GM12878 (cell line): ENCODE results near the gene SIRT7. TPM values are rescaled to one million over a fixed set of nuclear protein-coding genes. Genes with fewer than 3 reads are reported as not detected.

Source experiments
- ASH2L ChIP-seq: fragments of 300-600, 200-600 bp; sonication (generic); IDR thresholded peaks from 2 replicates; pipeline ENCODE4 v1.6.1; 2017; ENCODE audit warnings: low read depth, mild to moderate bottlenecking, borderline replicate concordance
- CBX3 ChIP-seq: fragments of 200-600 bp; sonication (generic); IDR thresholded peaks from 2 replicates; pipeline ENCODE4 v1.6.1; 2016; ENCODE audit warnings: low read depth, borderline replicate concordance
- EED ChIP-seq: sonication (generic); IDR thresholded peaks from 2 replicates; pipeline ENCODE4 v1.6.1; 2016; ENCODE audit warnings: antibody characterized with exemption, low read depth
- EGR1 ChIP-seq, 2 experiments: IDR thresholded peaks; 1 replicate in 1 of 2; 2 replicates in 1 of 2; pipeline ENCODE4 v1.6.1; 2011 to 2012; ENCODE audit warnings: low read depth in 2 of 2, low read length in 2 of 2, borderline replicate concordance in 1 of 2, mild to moderate bottlenecking in 1 of 2, moderate library complexity in 1 of 2
- EP300 ChIP-seq, 2 experiments: fragments of 150-350 bp in 1 of 2; IDR thresholded peaks; 2 replicates each; pipeline ENCODE4 v1.6.1; 2011 to 2012; ENCODE audit warnings: low read depth in 2 of 2, low read length in 2 of 2, borderline replicate concordance in 1 of 2, improper control_type of control experiment in 1 of 2, inconsistent platforms in 1 of 2; ENCODE audit not compliant: control insufficient read depth in 1 of 2
- EZH2 ChIP-seq: IDR thresholded peaks from 2 replicates; pipeline ENCODE4 v1.6.1; 2012; ENCODE audit warnings: low read depth, mild to moderate bottlenecking, control low read depth, inconsistent platforms, low read length, borderline replicate concordance; ENCODE audit not compliant: control insufficient read depth
- HDAC6 ChIP-seq: fragments of 200-600 bp; sonication (generic); IDR thresholded peaks from one replicate; pipeline ENCODE4 v1.8.0; 2017; ENCODE audit warnings: antibody characterized with exemption; ENCODE audit not compliant: unreplicated experiment
- MTA3 ChIP-seq: IDR thresholded peaks from 2 replicates; pipeline ENCODE4 v1.6.1; 2012; ENCODE audit warnings: low read length, inconsistent platforms, borderline replicate concordance
- NFIC ChIP-seq: IDR thresholded peaks from 2 replicates; pipeline ENCODE4 v1.6.1; 2012; ENCODE audit warnings: low read depth, mild to moderate bottlenecking, inconsistent platforms, low read length, moderate library complexity
- NFYB ChIP-seq: IDR thresholded peaks from 2 replicates; pipeline ENCODE4 v1.6.1; 2011; ENCODE audit warnings: low read depth, mild to moderate bottlenecking, low read length, improper control_type of control experiment, moderate library complexity; ENCODE audit not compliant: insufficient read depth
- NR2F1 ChIP-seq: fragments of 450-650 bp; conservative IDR thresholded peaks from 2 replicates; pipeline ENCODE4 v1.6.1; 2017; ENCODE audit warnings: mild to moderate bottlenecking
- SP1 ChIP-seq: IDR thresholded peaks from one replicate; pipeline ENCODE4 v1.6.1; 2011; ENCODE audit warnings: low read depth, low read length
- SPI1 ChIP-seq: IDR thresholded peaks from 2 replicates; pipeline ENCODE4 v1.6.1; 2011; ENCODE audit warnings: low read depth, mild to moderate bottlenecking, low read length, moderate library complexity, borderline replicate concordance; ENCODE audit not compliant: insufficient read depth
- TBL1XR1 ChIP-seq: IDR thresholded peaks from 2 replicates; pipeline ENCODE4 v1.6.1; 2012; ENCODE audit warnings: low read depth, low read length, improper control_type of control experiment
- TCF3 ChIP-seq: IDR thresholded peaks from 2 replicates; pipeline ENCODE4 v1.6.1; 2012; ENCODE audit warnings: low read depth, mild to moderate bottlenecking, low read length, borderline replicate concordance; ENCODE audit not compliant: insufficient read depth
- TCF7 ChIP-seq: IDR thresholded peaks from 2 replicates; pipeline ENCODE4 v1.6.1; 2014; ENCODE audit warnings: antibody characterized with exemption, borderline replicate concordance
- ZNF274 ChIP-seq: IDR thresholded peaks from one replicate; pipeline ENCODE4 v1.8.0; 2011; ENCODE audit not compliant: insufficient read length, insufficient read depth
- ZNF622 ChIP-seq: fragments of 450-650 bp; IDR thresholded peaks from 2 replicates; pipeline ENCODE4 v1.6.1; 2017; ENCODE audit warnings: mild to moderate bottlenecking, inconsistent platforms
- polyA plus RNA-seq, 11 experiments: library from polyadenylated mRNA; depleted of rRNA in 4 of 11; unstranded in 6 of 11; stranded (reverse) in 5 of 11; fragments of >200 nt; fragmentation: Nextera tagmentation in 4 of 11; fragmentation: Illumina TruSeq in 1 of 11; extraction: Ambion mirVana in 4 of 11; extraction: Trizol in 1 of 11; gene quantifications; 1 replicate in 1 of 11; 2 replicates in 10 of 11; pipeline versions ENCODE4 v1.2.1 to v1.2.3, GENCODE V29; 2011 to 2016; ENCODE audit warnings: inconsistent platforms in 2 of 11, missing spikeins in 2 of 11, low read depth in 1 of 11
- total RNA-seq, 4 experiments: library from RNA; depleted of rRNA in 3 of 4; stranded (reverse); fragments of >200 nt in 3 of 4; fragmentation: Illumina TruSeq in 1 of 4; extraction: Trizol in 1 of 4; gene quantifications; 2 replicates each; pipeline versions ENCODE4 v1.2.1 to v1.2.3, GENCODE V29; 2013 to 2021
- TF ChIP-seq, protein P1 (sequence below): fragments of 450-650 bp; IDR thresholded peaks from 2 replicates; pipeline ENCODE4 v1.6.1; 2018; ENCODE audit warnings: mild to moderate bottlenecking, low read depth, moderate library complexity; ENCODE audit not compliant: partially characterized antibody
- TF ChIP-seq, protein P2 (sequence below): IDR thresholded peaks from 2 replicates; pipeline ENCODE4 v1.6.1; 2011; ENCODE audit warnings: low read depth, mild to moderate bottlenecking, low read length, moderate library complexity, borderline replicate concordance; ENCODE audit errors: extremely low read depth
- TF ChIP-seq, protein P3 (sequence below): IDR thresholded peaks from 2 replicates; pipeline ENCODE4 v1.6.1; 2011; ENCODE audit warnings: low read depth, low read length, improper control_type of control experiment, borderline replicate concordance
- TF ChIP-seq, protein P4 (sequence below): IDR thresholded peaks from 2 replicates; pipeline ENCODE4 v1.6.1; 2011; ENCODE audit warnings: borderline replicate concordance, low read depth, mild to moderate bottlenecking, moderate library complexity, low read length; ENCODE audit not compliant: insufficient read depth, poor library complexity, severe bottlenecking

The SIRT7 gene
- total and polyA plus RNA-seq, 10 of the 15 experiments (the other 5 are each of a cell fraction or from before 2014, with no cell fraction given): 1.2 to 56.2 (median 22.7) TPM

DNA sequence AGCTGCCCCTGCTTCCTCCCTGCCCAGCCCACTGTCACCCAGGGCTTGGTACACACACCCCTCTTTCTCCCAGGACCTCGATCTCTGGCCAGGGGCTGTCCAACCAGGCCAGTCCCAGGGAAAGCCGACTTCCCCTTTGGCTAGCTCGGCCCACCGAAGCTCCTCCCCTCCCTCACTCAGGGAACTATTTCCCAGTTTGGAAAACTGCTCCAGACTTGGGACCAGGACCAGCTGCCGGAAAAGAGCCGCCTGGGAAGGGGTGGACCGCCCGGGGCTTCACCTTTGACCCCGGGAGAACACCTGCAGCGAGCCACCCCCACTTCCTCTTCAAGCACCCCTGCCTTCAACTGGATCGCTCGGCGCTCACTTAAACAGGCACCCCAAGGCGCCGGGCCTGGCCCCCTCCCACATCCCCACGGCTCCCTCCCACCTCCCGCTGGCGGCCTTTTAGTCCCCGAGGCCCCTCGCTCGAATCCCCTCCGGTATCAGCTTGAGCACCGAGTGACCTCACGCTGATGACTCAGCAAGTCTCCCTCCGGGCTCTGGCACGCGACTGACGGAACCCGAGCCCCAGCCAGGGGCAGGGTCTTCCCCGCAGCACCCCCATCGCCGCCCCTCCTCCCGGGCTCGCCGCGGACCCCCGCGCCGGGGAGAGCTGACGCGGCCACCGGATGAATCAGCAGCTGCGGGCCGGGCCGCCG is 8.6 kb upstream of the SIRT7 start (continued):
- TF ChIP-seq, protein P1, sequence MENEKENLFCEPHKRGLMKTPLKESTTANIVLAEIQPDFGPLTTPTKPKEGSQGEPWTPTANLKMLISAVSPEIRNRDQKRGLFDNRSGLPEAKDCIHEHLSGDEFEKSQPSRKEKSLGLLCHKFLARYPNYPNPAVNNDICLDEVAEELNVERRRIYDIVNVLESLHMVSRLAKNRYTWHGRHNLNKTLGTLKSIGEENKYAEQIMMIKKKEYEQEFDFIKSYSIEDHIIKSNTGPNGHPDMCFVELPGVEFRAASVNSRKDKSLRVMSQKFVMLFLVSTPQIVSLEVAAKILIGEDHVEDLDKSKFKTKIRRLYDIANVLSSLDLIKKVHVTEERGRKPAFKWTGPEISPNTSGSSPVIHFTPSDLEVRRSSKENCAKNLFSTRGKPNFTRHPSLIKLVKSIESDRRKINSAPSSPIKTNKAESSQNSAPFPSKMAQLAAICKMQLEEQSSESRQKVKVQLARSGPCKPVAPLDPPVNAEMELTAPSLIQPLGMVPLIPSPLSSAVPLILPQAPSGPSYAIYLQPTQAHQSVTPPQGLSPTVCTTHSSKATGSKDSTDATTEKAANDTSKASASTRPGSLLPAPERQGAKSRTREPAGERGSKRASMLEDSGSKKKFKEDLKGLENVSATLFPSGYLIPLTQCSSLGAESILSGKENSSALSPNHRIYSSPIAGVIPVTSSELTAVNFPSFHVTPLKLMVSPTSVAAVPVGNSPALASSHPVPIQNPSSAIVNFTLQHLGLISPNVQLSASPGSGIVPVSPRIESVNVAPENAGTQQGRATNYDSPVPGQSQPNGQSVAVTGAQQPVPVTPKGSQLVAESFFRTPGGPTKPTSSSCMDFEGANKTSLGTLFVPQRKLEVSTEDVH: no peak
- TF ChIP-seq ASH2L: no peak
- TF ChIP-seq EGR1 (IDR thresholded peaks at IDR 0.05; ENCODE audit: borderline replicate concordance in 1 of 2, low read depth in 2 of 2, low read length in 2 of 2): peak in 1 of 2 experiments; percentile 36; a peak in 1 of 3 replicates
- TF ChIP-seq TCF7: no peak
- no peak for TF ChIP-seq TBL1XR1
- no peak for TF ChIP-seq MTA3
- TF ChIP-seq NFYB: no peak
- no peak for TF ChIP-seq EP300 (IDR thresholded peaks at IDR 0.05; ENCODE audit: borderline replicate concordance in 1 of 2, control insufficient read depth in 1 of 2, low read depth in 2 of 2, low read length in 2 of 2)
- TF ChIP-seq, protein P2, sequence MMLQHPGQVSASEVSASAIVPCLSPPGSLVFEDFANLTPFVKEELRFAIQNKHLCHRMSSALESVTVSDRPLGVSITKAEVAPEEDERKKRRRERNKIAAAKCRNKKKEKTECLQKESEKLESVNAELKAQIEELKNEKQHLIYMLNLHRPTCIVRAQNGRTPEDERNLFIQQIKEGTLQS: no peak
- TF ChIP-seq SPI1: peak; percentile 76
- TF ChIP-seq NFIC: no peak
- peak; percentile 98 for TF ChIP-seq NR2F1
- no peak for TF ChIP-seq CBX3
- TF ChIP-seq EED: peak; percentile 58; the same call in 1 of the 2 replicates
- TF ChIP-seq ZNF274: no peak
- TF ChIP-seq TCF3: 0 out of 2 replicates have a peak, but pooled peaks have one; percentile 46
- TF ChIP-seq ZNF622: no peak
- TF ChIP-seq, protein P3, sequence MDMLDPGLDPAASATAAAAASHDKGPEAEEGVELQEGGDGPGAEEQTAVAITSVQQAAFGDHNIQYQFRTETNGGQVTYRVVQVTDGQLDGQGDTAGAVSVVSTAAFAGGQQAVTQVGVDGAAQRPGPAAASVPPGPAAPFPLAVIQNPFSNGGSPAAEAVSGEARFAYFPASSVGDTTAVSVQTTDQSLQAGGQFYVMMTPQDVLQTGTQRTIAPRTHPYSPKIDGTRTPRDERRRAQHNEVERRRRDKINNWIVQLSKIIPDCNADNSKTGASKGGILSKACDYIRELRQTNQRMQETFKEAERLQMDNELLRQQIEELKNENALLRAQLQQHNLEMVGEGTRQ: no peak
- TF ChIP-seq HDAC6: no peak
- TF ChIP-seq, protein P4, sequence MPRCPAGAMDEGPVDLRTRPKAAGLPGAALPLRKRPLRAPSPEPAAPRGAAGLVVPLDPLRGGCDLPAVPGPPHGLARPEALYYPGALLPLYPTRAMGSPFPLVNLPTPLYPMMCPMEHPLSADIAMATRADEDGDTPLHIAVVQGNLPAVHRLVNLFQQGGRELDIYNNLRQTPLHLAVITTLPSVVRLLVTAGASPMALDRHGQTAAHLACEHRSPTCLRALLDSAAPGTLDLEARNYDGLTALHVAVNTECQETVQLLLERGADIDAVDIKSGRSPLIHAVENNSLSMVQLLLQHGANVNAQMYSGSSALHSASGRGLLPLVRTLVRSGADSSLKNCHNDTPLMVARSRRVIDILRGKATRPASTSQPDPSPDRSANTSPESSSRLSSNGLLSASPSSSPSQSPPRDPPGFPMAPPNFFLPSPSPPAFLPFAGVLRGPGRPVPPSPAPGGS: no peak
- no peak for TF ChIP-seq SP1
- no peak for TF ChIP-seq EZH2
